ENCODE results near the gene SLC7A10. TPM values are rescaled to one million over a fixed set of nuclear protein-coding genes. Genes with fewer than 3 reads are reported as not detected.

The SLC7A10 gene
- total RNA-seq, 1 experiment from 2014 or later: 2.9 TPM

- H3K27ac ChIP-seq (ENCODE audit: insufficient read length, low read depth, low read length): no peak overlapping the region
- no peak overlapping the region for H3K23ac ChIP-seq (ENCODE audit: insufficient read length, low read depth, low read length)
- no peak overlapping the region for H3K4ac ChIP-seq (ENCODE audit: low read depth, low read length)
- H3T11ph ChIP-seq (ENCODE audit: low read length): no peak overlapping the region
- Mint-ChIP-seq H3K9me3 (no peaks in the 10 kb centered on the region; a peak in 1 of 5 replicates), H3K4me1 (peaks cover 8% of the 10 kb centered on the region in 2 experiments; a peak in 1 of 4 replicates), H3K27ac (peak overlapping the region in 2 of 3 experiments; percentile 52 to 76; a peak in 3 of 7 replicates), H3K36me3 (ENCODE audit: insufficient read depth in 1 of 3, low read depth in 3 of 3) (0 out of 7 replicates have a peak, but pooled peaks cover 0 to 2% (median 0%) of the 10 kb centered on the region in 3 experiments), H3K27me3 (ENCODE audit: low read depth) (peaks cover 2% of the 10 kb centered on the region), H3K4me3 (no peak overlapping the region)
- no peak overlapping the region for H2BK12ac ChIP-seq (ENCODE audit: insufficient read length, low read depth, low read length)
- no peak overlapping the region for H3K18ac ChIP-seq (ENCODE audit: insufficient read length, low read depth, low read length)
- no peak overlapping the region for H4K8ac ChIP-seq (replicated peaks; ENCODE audit: insufficient read length, low read depth, low read length)
- no peaks in the 10 kb centered on the region for H3K9me3 ChIP-seq (ENCODE audit: control insufficient read depth, low read depth, low read length)
- H4K5ac ChIP-seq (ENCODE audit: insufficient read length, low read depth, low read length): no peak overlapping the region
- no CpG with 5 or more reads among the region's 14 CpGs for WGBS (ENCODE audit: extremely low coverage, insufficient read length, low lambda C conversion rate)
- H2BK120ac ChIP-seq (ENCODE audit: low read depth, low read length, poor library complexity, severe bottlenecking): no peak overlapping the region
- no peaks in the 10 kb centered on the region for H3K79me2 ChIP-seq (ENCODE audit: insufficient read depth, low read length)
- no peak overlapping the region; the same call in 1 of the 2 replicates for H3K14ac ChIP-seq (ENCODE audit: insufficient read depth, low read length)
- no peaks in the 10 kb centered on the region for H3K23me2 ChIP-seq (ENCODE audit: insufficient read length, low read depth, low read length, poor library complexity, severe bottlenecking)
- H2AK5ac ChIP-seq (ENCODE audit: insufficient read length, low read length): no peak overlapping the region
- H2BK20ac ChIP-seq (ENCODE audit: low read depth, low read length, poor library complexity, severe bottlenecking): no peak overlapping the region
- H3K27me3 ChIP-seq (ENCODE audit: insufficient read depth, low read length): no peaks in the 10 kb centered on the region
- H3K4me1 ChIP-seq (ENCODE audit: insufficient read depth, low read length): no peaks in the 10 kb centered on the region; the same call in 1 of the 2 replicates
- no peak overlapping the region for H2BK15ac ChIP-seq (ENCODE audit: low read depth, low read length)
- H4K20me1 ChIP-seq (ENCODE audit: control insufficient read depth, insufficient read depth, insufficient read length): no peaks in the 10 kb centered on the region
- H2AFZ ChIP-seq (ENCODE audit: low read length): no peak overlapping the region
- H3K79me1 ChIP-seq (ENCODE audit: insufficient read depth, low read depth, low read length, poor library complexity, severe bottlenecking): no peaks in the 10 kb centered on the region
- no peak overlapping the region for H2BK5ac ChIP-seq (ENCODE audit: insufficient read length, low read length)
- H3K56ac ChIP-seq (ENCODE audit: insufficient read length, low read depth, low read length): no peak overlapping the region
- no peak overlapping the region for H3K9ac ChIP-seq (ENCODE audit: extremely low read depth, insufficient read length, low read length)
- DNase-seq: no peak
- no peak for TF ChIP-seq CTCF (conservative IDR thresholded peaks at IDR 0.05)
- H3K4me2 ChIP-seq (ENCODE audit: insufficient read depth, insufficient read length, low read length): no peak overlapping the region
- no peak overlapping the region for H4K91ac ChIP-seq (ENCODE audit: insufficient read length, low read depth, low read length)
Measured at GRCh38 chr19:33264881-33265445, 39.3 kb upstream of the SLC7A10 start.
